ENCODE results near the gene CSTF1.

DNA sequence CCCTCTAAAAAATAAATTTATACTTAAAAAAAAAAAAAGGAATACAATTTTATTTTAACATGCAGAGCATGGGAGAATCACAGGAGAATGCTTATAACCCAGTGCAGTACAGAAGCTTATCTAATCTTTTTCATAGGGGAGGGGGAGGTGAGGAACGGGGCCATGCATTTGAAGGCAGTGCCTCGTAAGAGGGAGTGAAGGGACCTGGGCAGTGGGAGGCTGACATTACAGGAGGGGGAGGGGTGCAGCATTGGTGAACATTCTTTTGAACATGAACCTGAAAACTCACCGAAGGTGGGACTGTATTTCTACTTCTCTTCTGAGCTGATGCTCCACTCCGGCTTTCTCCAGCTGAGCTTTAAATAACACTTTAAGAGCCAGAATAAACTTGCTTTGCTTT is 9.7 kb upstream of the CSTF1 start:
- TF ChIP-seq, protein P1, sequence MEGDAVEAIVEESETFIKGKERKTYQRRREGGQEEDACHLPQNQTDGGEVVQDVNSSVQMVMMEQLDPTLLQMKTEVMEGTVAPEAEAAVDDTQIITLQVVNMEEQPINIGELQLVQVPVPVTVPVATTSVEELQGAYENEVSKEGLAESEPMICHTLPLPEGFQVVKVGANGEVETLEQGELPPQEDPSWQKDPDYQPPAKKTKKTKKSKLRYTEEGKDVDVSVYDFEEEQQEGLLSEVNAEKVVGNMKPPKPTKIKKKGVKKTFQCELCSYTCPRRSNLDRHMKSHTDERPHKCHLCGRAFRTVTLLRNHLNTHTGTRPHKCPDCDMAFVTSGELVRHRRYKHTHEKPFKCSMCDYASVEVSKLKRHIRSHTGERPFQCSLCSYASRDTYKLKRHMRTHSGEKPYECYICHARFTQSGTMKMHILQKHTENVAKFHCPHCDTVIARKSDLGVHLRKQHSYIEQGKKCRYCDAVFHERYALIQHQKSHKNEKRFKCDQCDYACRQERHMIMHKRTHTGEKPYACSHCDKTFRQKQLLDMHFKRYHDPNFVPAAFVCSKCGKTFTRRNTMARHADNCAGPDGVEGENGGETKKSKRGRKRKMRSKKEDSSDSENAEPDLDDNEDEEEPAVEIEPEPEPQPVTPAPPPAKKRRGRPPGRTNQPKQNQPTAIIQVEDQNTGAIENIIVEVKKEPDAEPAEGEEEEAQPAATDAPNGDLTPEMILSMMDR (IDR thresholded peaks at IDR 0.05; ENCODE audit: borderline replicate concordance, extremely low read depth, low read length, poor library complexity, severe bottlenecking), result no peak
- TF ChIP-seq EZH2 (IDR thresholded peaks at IDR 0.05; ENCODE audit: borderline replicate concordance, low read depth, low read length, severe bottlenecking), result no peak
